ENCODE measurements around the gene FGL2.

- TF ChIP-seq POU2F2 (IDR thresholded peaks at IDR 0.05; ENCODE audit: low read depth, low read length) (no peak), POLR2A (IDR thresholded peaks at IDR 0.05; ENCODE audit: low read depth, low read length) (no peak), POLR2AphosphoS5 (IDR thresholded peaks at IDR 0.05; ENCODE audit: low read depth, low read length) (no peak)
These were observed 39.9 kb upstream of the FGL2 start for GRCh38 chr7:77239471-77239870.

Measured in GM12891 (cell line).